ENCODE results near the gene ERG28.

ERG28 gene

GRCh38 chr14:75667099-75667765 lies 6.6 kb upstream of the ERG28 start:
- no peak overlapping the region for H3K4me2 ChIP-seq
- TF ChIP-seq Cebpa-rat (IDR thresholded peaks at IDR 0.05): no peak
- peaks cover 8 to 11% (median 9%) of the 10 kb centered on the region in 10 experiments for H3K4me1 ChIP-seq
- H3K27ac ChIP-seq: no peak overlapping the region
- H3K9me3 ChIP-seq (replicated peaks in 1 of 11): peaks cover 6 to 14% (median 9%) of the 10 kb centered on the region in 11 experiments
- H3K36me3 ChIP-seq: peaks cover 41 to 96% (median 86%) of the 10 kb centered on the region in 11 experiments
- H3K9ac ChIP-seq: no peak overlapping the region
- peaks cover 0 to 9% (median 0%) of the 10 kb centered on the region in 11 experiments; a peak in 2 of 22 replicates for H4K20me1 ChIP-seq
- H3K4me3 ChIP-seq: no peak overlapping the region
- H3K27me3 ChIP-seq: no peaks in the 10 kb centered on the region

DNA sequence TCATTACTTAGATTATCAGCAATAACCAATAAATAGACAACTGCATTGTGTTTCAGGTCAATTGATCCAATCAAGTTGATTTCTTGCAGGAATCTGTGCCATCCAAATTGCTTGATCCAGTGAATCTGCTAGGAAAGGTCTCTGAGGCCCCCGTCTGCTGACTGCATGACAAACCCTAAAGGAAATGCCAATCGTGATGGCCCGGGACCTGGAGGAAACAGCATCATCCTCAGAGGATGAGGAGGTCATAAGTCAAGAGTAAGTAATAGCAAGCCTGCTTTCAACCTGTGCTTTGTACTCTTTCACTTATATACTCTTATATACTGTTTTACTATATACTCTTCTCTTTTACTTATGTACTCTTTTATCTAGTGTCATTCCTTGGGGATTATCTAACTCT lies 2.3 kb upstream of the ERG28 start:
- no peaks in the 10 kb centered on the region for H3K9me3 ChIP-seq (replicated peaks in 1 of 11)
- H3K9ac ChIP-seq: no peak overlapping the region
- H3K27me3 ChIP-seq: no peaks in the 10 kb centered on the region
- H3K27ac ChIP-seq: no peak overlapping the region
- peak overlapping the region in 10 of 11 experiments; percentile 73 to 91 (median 80); a peak in 12 of 22 replicates for H3K4me2 ChIP-seq
- peaks cover 0 to 9% (median 0%) of the 10 kb centered on the region in 11 experiments; a peak in 1 of 22 replicates for H4K20me1 ChIP-seq
- H3K36me3 ChIP-seq: peaks cover 5 to 53% (median 45%) of the 10 kb centered on the region in 11 experiments; a peak in 21 of 22 replicates
- TF ChIP-seq Cebpa-rat (IDR thresholded peaks at IDR 0.05): no peak
- H3K4me3 ChIP-seq: no peak overlapping the region
- H3K4me1 ChIP-seq: peaks cover 19 to 26% (median 23%) of the 10 kb centered on the region in 10 experiments

DNA sequence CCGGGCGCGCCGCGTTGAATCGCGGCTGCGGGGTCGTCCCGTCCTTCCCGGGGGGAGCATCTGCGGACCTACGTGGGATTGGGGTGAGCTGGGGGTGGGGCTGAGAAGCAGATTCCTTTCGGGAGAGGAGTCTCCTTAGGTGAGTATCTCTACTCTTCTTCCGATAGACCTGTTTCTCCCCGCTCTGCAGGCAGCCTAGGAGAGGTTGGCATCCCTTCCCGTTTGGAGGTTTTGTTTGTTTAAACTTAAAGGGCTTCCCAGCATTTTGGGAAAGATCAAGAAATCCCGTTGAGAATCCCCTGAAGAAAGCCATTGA lies 781 bp upstream of the ERG28 start:
- Histone ChIP-seq H3K4me2 (peak overlapping the region; percentile 68 to 91 (median 79)), H4K20me1 (peaks cover 0 to 9% (median 0%) of the 10 kb centered on the region in 11 experiments; a peak in 1 of 22 replicates), H3K27me3 (no peaks in the 10 kb centered on the region), H3K9ac (peak overlapping the region; percentile 74 to 85 (median 80)), H3K4me3 (peak overlapping the region; percentile 83 to 98 (median 94)), H3K4me1 (peaks cover 19 to 26% (median 23%) of the 10 kb centered on the region in 10 experiments), H3K36me3 (peaks cover 11 to 46% (median 36%) of the 10 kb centered on the region in 11 experiments; a peak in 20 of 22 replicates), H3K9me3 (replicated peaks in 1 of 11) (no peaks in the 10 kb centered on the region), H3K27ac (peak overlapping the region; percentile 43 to 86 (median 65); a peak in 21 of 22 replicates)
- TF ChIP-seq Cebpa-rat (IDR thresholded peaks at IDR 0.05): no peak

DNA sequence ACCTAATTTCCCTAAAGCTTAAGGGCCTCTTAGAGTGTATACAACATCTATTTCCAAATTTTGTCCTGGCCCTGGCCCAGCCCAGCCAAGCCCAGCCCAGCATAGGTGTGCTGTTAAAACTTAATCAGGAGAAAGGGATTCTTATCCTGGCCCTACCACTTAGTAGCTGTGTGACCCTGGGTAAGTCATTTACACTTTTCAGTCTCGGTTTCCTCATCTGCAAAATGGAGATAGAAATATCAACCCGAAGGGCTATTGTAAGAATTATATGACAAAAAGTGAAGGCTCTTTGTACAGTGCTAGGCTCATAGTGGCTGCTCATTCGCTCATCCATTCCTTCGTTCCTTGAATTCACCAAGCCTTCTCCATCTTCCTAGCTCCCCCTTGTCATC lies 442 bp downstream of the ERG28 start:
- no peak for TF ChIP-seq Cebpa-rat (IDR thresholded peaks at IDR 0.05)
- peak overlapping the region; percentile 66 to 94 (median 87) for H3K4me2 ChIP-seq
- H3K36me3 ChIP-seq: peaks cover 12 to 46% (median 34%) of the 10 kb centered on the region in 11 experiments; a peak in 19 of 22 replicates
- H3K9ac ChIP-seq: peak overlapping the region; percentile 74 to 85 (median 80); a peak in 21 of 22 replicates
- peaks cover 19 to 26% (median 23%) of the 10 kb centered on the region in 10 experiments for H3K4me1 ChIP-seq
- H3K9me3 ChIP-seq (replicated peaks in 1 of 11): no peaks in the 10 kb centered on the region
- no peaks in the 10 kb centered on the region for H3K27me3 ChIP-seq
- H4K20me1 ChIP-seq: peaks cover 0 to 9% (median 0%) of the 10 kb centered on the region in 11 experiments; a peak in 1 of 22 replicates
- H3K27ac ChIP-seq: peak overlapping the region in 8 of 11 experiments; percentile 59 to 86 (median 70); a peak in 10 of 22 replicates
- H3K4me3 ChIP-seq: peak overlapping the region; percentile 83 to 98 (median 94)

GRCh38 chr14:75658957-75659356 lies 1.7 kb downstream of the ERG28 start:
- no peak overlapping the region for H3K4me2 ChIP-seq
- H3K27me3 ChIP-seq: no peaks in the 10 kb centered on the region
- H3K27ac ChIP-seq: no peak overlapping the region
- H3K4me1 ChIP-seq: peaks cover 19 to 26% (median 23%) of the 10 kb centered on the region in 10 experiments
- H3K36me3 ChIP-seq: peaks cover 12 to 43% (median 27%) of the 10 kb centered on the region in 11 experiments; a peak in 19 of 22 replicates
- H3K9me3 ChIP-seq (replicated peaks in 1 of 11): no peaks in the 10 kb centered on the region
- peaks cover 0 to 9% (median 0%) of the 10 kb centered on the region in 11 experiments; a peak in 2 of 22 replicates for H4K20me1 ChIP-seq
- no peak overlapping the region for H3K4me3 ChIP-seq
- no peak for TF ChIP-seq Cebpa-rat (IDR thresholded peaks at IDR 0.05)
- H3K9ac ChIP-seq: no peak overlapping the region

DNA sequence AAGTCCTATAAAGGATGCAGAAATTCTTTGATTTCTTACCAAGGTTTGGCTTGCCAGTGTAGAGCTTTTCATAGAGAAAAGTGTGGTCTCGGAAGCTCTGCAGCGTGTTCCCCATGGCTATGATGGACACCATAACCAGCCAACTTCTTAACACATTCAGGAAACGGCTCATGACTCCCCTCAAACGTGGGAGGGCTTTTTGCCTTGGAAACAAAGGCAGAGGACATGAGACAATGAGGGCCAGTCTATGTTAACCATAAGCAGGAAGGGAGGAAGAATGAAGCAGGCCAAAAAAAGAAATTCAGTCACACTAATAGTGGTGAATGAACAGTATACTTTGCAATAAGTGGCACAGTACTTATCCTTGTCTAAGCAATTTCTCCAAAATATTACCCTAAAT lies 3.3 kb downstream of the ERG28 start:
- Histone ChIP-seq H3K9me3 (replicated peaks in 1 of 11) (no peaks in the 10 kb centered on the region), H3K4me3 (no peak overlapping the region), H3K9ac (no peak overlapping the region), H3K36me3 (peaks cover 12 to 46% (median 27%) of the 10 kb centered on the region in 11 experiments; a peak in 19 of 22 replicates), H4K20me1 (peaks cover 0 to 7% (median 0%) of the 10 kb centered on the region in 11 experiments; a peak in 2 of 22 replicates), H3K27ac (no peak overlapping the region), H3K4me2 (no peak overlapping the region), H3K27me3 (no peaks in the 10 kb centered on the region), H3K4me1 (peaks cover 13 to 16% (median 15%) of the 10 kb centered on the region in 10 experiments)
- TF ChIP-seq Cebpa-rat (IDR thresholded peaks at IDR 0.05): no peak

GRCh38 chr14:75655235-75655634 lies 5.4 kb downstream of the ERG28 start:
- H3K4me2 ChIP-seq: no peak overlapping the region
- peaks cover 5 to 18% (median 7%) of the 10 kb centered on the region in 10 experiments; a peak in 17 of 20 replicates for H3K4me1 ChIP-seq
- no peaks in the 10 kb centered on the region for H3K27me3 ChIP-seq
- H3K27ac ChIP-seq: no peak overlapping the region
- no peaks in the 10 kb centered on the region for H3K9me3 ChIP-seq (replicated peaks in 1 of 11)
- no peak for TF ChIP-seq Cebpa-rat (IDR thresholded peaks at IDR 0.05)
- H4K20me1 ChIP-seq: peaks cover 0 to 7% (median 0%) of the 10 kb centered on the region in 11 experiments; a peak in 1 of 22 replicates
- no peak overlapping the region; a peak in 1 of 22 replicates for H3K9ac ChIP-seq
- no peak overlapping the region for H3K4me3 ChIP-seq
- peaks cover 22 to 67% (median 48%) of the 10 kb centered on the region in 11 experiments for H3K36me3 ChIP-seq

- Histone ChIP-seq H3K4me1 (peaks cover 0 to 11% (median 0%) of the 10 kb centered on the region in 10 experiments; a peak in 3 of 20 replicates), H3K36me3 (peaks cover 32 to 78% (median 58%) of the 10 kb centered on the region in 11 experiments), H3K4me2 (no peak overlapping the region), H3K4me3 (no peak overlapping the region), H3K9me3 (replicated peaks in 1 of 11) (no peaks in the 10 kb centered on the region), H3K27ac (no peak overlapping the region), H3K9ac (no peak overlapping the region), H3K27me3 (no peaks in the 10 kb centered on the region), H4K20me1 (peaks cover 0 to 7% (median 0%) of the 10 kb centered on the region in 11 experiments; a peak in 1 of 22 replicates)
- TF ChIP-seq Cebpa-rat (IDR thresholded peaks at IDR 0.05): no peak
Measured at GRCh38 chr14:75654127-75654732, 6.4 kb downstream of the ERG28 start.

DNA sequence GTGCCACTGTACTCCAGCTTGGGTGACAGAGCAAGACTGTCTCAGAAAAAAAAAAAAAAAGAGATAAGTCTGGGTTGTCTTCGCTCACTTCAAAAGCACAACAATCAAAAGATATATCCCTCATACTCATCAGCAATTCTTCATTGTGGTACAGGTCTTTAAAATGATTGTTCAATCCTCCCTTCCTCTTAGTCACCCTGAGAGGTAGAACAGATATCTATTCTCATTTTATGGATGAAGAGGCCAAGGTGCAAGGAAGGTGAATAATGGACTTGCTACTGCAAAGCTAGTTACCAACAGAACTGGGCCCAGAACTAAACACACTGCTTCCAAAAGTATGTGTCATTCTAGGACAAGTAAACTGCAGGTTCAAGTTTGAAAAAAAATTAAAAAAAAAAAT lies 7.1 kb downstream of the ERG28 start:
- Histone ChIP-seq H4K20me1 (peaks cover 0 to 7% (median 0%) of the 10 kb centered on the region in 11 experiments; a peak in 1 of 22 replicates), H3K4me1 (peaks cover 0 to 11% (median 0%) of the 10 kb centered on the region in 10 experiments; a peak in 3 of 20 replicates), H3K27ac (no peak overlapping the region), H3K9me3 (replicated peaks in 1 of 11) (no peaks in the 10 kb centered on the region), H3K4me2 (no peak overlapping the region), H3K9ac (no peak overlapping the region), H3K27me3 (no peaks in the 10 kb centered on the region), H3K4me3 (no peak overlapping the region), H3K36me3 (peaks cover 37 to 84% (median 64%) of the 10 kb centered on the region in 11 experiments)
- no peak for TF ChIP-seq Cebpa-rat (IDR thresholded peaks at IDR 0.05)
